Endometrial microvascular endothelial cells (primary cell): ENCODE measurements around the gene EPHA8. TPM values are rescaled to one million over a fixed set of nuclear protein-coding genes. Genes with fewer than 3 reads are reported as not detected.

ENCODE experiments used
- in situ Hi-C: cut with HindIII; loops from 2 replicates; pipeline ENCODE4 v1.10.0; 2017; ENCODE audit warnings: low sequenced_read_pairs, low pct_unique_long_range_greater_than_20kb; ENCODE audit errors: inconsistent ontology term
- total RNA-seq: library from RNA; depleted of rRNA; stranded (reverse); fragments of >200 nt; gene quantifications from one replicate; pipeline ENCODE4 v1.2.3, GENCODE V29; 2015; ENCODE audit errors: inconsistent ontology term

The EPHA8 gene
- total RNA-seq, 1 donor from 2014 or later: not detected

DNA sequence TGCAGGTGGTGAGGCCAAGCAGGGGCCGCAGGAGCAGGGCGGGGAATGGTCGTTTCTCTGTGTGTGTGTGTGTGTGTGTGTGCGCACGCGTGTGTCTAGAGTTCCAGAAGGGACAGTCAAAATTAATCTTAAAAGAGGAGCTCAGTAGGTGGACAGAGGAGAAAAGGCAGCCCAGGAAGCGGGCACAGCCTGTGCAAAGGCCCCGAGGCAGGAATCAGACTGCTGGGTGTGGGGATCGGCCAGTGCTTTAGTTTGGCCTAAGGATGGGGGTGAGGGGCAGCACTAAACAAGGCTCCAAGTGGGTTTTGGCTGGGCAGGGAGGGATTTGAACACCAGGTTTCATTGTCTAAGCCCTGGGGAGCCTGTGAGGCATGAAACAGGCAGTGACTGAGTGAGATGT lies 21.7 kb downstream of the EPHA8 start:
- in situ Hi-C loops: no loop called here

DNA sequence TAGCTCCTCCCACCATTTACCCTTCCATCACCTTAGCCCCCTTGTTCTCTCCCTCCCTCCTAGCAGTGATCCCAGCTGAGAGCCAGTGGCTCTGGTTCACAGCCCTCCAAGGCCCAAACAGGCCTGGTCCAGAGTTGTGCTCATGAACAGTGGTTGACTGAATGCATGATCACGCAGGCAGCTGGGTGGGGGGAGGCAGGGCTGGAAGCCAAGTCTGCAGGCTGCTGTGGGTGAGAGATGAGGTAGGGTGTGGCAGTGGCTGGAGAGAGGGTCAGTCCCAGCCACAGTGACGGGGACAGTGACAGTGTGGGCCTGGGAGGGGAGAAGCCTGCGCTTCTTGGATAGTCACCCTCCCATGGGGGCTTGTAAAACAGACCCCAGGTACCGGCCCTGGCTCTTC lies 22.2 kb downstream of the EPHA8 start:
- in situ Hi-C loops: no loop called here

DNA sequence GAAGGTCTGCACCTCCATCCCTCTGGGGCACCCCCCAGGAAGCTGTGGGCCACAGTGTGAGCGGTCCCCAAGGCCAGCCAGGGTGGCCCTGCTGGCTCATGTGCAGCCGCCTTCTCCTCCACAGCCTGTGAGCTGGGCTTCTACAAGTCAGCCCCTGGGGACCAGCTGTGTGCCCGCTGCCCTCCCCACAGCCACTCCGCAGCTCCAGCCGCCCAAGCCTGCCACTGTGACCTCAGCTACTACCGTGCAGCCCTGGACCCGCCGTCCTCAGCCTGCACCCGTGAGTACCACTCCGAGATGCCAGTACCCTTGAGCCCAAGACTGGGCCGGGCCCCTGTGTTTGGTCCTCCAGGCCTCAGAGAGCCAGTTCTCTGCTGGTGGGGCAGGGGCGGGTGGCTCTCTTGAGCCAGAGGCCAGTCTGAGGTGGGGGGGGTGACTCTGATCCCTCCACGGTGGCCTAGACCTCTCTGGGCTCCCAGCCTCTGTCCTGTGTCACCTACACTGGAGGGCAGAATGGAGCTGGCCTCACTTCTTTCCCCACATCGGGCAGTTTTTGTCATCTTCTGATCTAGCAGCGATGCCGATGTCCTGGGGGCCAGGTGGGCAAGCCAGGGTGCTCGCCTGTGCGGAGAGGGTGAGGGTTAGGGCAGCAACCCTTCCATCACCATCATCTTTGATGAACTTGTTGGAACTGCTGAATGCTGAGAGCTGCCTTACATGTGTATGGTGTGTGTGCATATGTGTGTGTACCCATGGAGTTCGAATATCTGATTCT lies 23.3 kb downstream of the EPHA8 start:
- in situ Hi-C loops: no loop called here

DNA sequence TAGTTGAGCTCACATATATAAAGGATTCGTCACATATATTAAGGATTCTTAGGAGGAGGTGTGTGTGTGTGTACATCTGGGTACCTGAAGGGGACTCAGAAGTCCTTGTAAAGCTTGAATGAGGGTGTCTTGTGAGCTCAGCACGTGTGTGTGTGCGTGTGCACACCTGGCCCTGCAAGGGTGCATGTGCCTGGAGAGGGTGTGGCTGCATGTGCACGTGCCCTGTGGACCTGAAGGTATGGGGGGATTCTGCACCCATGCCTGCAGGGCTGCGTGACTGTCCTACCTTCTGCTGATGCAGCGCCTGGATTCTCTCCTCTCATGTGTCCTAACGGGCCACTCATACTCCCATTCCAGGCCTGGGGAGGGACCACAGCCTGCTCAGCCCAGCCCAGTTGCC lies 24.0 kb downstream of the EPHA8 start:
- in situ Hi-C loops: no loop called here

DNA sequence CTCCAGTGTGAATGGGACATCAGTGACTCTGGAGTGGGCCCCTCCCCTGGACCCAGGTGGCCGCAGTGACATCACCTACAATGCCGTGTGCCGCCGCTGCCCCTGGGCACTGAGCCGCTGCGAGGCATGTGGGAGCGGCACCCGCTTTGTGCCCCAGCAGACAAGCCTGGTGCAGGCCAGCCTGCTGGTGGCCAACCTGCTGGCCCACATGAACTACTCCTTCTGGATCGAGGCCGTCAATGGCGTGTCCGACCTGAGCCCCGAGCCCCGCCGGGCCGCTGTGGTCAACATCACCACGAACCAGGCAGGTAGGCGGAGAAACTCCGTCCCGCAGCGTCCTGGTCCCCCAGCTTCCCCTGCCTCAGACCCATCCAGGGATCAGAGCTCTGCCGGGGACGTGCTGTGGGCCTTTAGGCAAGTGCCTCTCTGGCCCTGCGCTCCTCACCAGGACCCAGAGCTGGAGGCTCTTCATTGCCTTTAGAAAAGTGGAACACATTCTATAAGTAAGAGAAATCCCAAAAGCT lies 25.7 kb downstream of the EPHA8 start:
- in situ Hi-C loops: no loop called here

DNA sequence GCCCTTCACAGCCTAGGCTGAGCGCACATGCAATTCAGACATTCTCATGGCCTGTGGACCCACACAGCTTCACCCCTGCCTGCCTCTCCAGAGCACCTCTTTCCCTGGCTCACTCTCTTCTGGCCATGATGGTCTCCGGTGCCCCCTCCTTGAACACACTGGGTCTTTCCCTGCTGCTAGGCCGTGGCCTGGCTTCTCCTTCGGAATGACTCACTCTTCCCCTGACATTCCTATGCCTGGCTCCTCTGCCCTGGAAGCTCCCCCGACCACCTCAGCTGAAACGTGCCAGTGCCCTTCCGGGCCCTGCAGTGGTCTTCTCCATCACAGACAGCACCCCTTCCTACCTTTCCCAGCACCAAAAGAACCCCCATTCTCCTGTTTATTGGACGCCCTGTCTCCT lies 28.3 kb downstream of the EPHA8 start:
- in situ Hi-C loops: no loop called here

DNA sequence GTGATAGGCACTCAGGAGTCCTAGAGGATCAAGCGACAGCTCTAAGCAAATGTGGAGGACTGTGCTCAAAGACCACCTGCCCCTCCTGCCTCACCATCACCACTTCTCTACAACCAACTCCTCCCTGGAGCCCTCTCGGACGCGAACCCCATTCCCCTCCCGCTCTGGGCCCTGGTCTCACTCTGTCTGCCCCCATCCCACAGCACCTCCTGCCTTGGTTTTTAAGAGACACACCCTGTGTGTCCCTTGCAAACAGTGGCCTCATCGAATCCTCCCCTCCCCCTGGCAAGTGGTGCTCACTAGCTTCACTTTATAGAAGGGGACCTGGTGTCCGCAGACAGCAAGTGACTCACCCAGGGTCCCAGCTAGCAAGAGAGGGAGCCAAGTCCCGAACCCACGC lies 28.8 kb downstream of the EPHA8 start:
- in situ Hi-C loops: no loop called here

DNA sequence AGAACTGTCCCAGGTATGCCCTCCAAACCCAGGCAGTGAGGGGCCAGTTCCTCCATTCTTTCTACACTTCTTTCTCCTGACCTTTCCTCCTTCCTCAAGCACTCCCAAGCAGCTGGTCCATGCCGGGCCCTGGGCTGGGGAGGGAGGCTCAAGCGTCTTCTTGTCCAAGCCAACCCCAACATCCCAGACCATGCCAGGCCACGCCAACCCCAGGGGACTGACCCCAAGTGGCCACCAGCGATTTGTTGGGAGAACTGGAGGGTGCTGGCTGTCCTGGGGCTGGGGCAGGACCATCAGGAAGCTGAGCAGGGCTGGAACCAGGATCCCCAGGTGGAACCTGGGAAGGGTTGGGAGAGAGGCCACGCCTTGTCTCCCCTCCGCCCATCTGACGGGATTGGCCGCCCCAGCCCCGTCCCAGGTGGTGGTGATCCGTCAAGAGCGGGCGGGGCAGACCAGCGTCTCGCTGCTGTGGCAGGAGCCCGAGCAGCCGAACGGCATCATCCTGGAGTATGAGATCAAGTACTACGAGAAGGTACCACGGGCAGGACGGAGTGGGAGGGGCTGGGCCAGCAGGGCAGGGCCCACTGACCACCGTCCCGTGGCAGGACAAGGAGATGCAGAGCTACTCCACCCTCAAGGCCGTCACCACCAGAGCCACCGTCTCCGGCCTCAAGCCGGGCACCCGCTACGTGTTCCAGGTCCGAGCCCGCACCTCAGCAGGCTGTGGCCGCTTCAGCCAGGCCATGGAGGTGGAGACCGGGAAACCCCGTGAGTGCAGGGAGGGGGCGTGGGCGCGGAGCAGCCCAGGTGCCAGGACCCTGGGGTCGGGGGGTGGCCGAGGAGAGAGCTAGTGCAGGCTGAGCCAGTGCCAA lies 29.9 kb downstream of the EPHA8 start:
- in situ Hi-C loops: no loop called here

DNA sequence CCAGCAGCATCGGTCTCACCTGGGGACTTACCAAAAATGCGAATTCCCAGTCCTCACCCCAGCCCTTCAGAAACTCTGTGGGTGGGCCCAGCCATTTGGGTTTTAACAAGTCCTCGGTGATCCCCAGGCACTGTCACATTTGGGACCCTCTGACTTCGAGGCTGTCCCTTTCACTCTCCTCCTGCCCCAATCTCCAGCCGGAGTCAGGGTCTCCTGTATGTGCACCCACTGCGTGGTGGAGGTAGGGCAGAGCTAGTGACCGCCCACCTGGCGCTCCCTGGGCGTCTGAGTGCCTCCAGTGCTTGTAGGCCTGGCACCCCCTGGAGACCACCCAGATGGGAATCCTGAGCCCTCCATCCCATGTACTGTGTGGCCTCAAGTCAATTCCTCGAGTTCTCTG lies 31.1 kb downstream of the EPHA8 start:
- in situ Hi-C loops: no loop called here

DNA sequence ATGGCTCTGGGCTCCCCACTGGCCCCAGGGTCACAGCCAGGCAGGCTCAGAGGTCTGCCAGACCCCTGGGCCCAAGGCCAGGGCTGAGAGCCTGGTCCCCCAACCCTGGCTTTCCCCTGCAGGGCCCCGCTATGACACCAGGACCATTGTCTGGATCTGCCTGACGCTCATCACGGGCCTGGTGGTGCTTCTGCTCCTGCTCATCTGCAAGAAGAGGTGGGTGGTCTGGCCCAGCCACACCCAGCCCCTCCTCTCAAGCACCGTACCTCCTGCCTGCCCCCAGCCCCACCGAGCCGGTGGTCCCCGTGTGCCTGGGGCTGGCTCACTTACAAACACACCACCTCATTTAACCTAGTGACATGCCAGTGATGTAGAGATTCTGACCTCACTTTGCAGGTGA lies 31.8 kb downstream of the EPHA8 start:
- in situ Hi-C loops: no loop called here

DNA sequence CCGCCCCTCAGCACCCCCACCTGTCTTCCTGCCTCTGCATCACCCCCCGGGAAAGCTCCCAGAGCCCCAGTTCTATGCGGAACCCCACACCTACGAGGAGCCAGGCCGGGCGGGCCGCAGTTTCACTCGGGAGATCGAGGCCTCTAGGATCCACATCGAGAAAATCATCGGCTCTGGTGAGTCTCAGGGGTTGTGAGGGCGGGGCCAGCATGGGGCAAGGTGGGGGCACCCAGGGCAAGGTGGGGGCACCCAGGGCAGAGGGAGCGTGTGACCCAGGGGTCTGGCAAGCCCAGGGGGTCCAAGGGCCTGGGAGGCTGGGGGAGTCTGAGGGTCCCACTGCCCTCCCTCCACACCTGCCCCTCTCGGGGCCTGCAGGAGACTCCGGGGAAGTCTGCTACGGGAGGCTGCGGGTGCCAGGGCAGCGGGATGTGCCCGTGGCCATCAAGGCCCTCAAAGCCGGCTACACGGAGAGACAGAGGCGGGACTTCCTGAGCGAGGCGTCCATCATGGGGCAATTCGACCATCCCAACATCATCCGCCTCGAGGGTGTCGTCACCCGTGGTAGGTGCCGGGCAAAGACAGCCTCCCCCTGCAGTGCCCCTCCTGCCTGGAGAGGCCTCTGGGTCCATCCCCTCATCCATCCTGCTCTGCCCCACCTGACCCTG lies 34.1 kb downstream of the EPHA8 start:
- in situ Hi-C loops: no loop called here

DNA sequence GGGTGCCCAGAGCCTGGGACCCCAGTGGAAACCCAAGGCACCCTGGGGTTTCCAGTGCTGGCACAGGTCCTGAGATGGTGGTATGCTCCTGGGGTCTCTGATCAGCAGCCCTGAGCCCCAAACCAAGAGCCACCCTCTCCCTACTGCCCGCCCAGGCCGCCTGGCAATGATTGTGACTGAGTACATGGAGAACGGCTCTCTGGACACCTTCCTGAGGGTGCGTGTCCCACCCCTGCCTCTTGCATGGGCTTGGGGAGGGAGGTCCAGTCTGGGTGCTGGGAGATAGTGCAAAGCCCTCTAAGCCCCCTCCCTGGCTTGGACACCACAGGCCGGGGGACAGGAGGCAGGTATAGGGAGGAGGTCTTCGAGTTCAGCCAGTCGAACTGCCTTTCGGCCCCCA lies 34.7 kb downstream of the EPHA8 start:
- in situ Hi-C loops: no loop called here

DNA sequence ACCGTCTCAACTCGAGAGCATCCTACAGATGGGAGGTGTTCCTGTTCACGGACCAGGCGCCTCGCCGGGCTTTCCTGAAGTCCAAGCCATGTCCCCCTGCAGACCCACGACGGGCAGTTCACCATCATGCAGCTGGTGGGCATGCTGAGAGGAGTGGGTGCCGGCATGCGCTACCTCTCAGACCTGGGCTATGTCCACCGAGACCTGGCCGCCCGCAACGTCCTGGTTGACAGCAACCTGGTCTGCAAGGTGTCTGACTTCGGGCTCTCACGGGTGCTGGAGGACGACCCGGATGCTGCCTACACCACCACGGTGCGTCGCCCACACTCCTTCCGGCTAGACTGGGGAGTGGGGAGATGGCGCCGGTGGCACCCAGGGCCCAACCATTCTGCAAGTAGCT lies 35.4 kb downstream of the EPHA8 start:
- in situ Hi-C loops: no loop called here

DNA sequence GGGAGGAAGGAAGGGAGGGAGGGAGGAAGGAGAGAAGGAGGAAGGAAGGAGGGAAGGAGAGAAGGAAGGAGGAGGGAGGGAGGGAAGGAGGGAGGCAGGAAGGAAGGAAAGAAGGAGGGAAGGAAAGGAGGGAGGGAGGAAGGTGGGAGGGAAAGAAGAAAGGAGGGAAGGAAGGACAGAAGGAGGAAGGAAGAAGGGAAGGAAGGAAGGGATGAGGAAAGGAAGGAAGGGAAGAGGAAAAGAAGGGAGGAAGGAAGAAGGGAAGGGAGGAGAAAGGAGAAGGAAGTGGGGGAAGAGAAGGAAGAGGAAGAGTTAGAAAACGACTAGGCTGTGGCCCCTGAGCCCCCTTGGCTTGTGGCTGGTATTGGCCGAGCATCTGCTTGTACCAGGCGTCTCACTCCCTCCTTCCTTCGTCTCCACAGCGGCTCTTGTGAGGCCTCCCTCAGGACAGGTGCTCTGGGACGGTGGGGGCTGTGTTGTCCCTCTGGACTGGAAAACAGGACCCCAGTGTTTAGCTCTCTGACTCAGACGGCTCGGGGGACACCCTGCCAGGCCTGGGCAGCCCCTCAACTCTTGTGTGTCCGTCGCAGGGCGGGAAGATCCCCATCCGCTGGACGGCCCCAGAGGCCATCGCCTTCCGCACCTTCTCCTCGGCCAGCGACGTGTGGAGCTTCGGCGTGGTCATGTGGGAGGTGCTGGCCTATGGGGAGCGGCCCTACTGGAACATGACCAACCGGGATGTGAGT lies 37.0 kb downstream of the EPHA8 start:
- in situ Hi-C loops: no loop called here

DNA sequence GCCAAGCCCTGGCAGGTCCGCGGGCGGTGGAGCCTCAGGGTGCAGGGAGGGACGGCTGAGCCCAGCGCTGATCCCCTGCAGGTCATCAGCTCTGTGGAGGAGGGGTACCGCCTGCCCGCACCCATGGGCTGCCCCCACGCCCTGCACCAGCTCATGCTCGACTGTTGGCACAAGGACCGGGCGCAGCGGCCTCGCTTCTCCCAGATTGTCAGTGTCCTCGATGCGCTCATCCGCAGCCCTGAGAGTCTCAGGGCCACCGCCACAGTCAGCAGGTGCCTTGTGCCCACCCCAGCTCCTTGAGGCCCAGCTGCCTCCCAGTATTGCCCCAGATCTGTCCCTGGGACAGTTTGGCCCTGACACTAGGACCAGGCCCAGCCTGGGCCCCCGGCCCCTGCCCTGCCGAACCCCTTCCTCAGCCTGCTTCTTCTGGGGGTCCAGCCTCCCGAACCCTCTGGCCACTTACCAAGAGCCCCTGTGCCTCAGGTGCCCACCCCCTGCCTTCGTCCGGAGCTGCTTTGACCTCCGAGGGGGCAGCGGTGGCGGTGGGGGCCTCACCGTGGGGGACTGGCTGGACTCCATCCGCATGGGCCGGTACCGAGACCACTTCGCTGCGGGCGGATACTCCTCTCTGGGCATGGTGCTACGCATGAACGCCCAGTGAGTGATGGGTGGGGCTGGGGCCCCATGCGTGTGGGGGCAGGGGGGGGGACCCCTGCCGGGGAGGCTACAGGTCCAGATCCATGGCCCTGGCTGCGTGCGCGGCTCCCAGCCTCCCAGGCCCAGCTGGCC lies 37.7 kb downstream of the EPHA8 start:
- in situ Hi-C loops: no loop called here

DNA sequence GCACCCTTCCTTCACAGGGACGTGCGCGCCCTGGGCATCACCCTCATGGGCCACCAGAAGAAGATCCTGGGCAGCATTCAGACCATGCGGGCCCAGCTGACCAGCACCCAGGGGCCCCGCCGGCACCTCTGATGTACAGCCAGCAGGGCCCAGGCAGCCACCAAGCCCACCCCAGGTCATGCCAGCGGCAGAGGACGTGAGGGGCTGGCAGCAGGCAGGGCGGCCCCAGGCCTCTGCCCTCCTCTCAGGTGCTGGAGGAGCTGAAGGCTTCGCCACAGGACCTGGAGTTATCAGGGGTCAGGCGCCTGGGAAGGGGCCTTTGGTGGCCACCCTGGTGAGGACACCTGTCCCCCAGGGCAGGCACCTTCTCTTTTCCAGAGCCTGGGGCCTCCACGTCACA lies 38.3 kb downstream of the EPHA8 start:
- in situ Hi-C loops: no loop called here

DNA sequence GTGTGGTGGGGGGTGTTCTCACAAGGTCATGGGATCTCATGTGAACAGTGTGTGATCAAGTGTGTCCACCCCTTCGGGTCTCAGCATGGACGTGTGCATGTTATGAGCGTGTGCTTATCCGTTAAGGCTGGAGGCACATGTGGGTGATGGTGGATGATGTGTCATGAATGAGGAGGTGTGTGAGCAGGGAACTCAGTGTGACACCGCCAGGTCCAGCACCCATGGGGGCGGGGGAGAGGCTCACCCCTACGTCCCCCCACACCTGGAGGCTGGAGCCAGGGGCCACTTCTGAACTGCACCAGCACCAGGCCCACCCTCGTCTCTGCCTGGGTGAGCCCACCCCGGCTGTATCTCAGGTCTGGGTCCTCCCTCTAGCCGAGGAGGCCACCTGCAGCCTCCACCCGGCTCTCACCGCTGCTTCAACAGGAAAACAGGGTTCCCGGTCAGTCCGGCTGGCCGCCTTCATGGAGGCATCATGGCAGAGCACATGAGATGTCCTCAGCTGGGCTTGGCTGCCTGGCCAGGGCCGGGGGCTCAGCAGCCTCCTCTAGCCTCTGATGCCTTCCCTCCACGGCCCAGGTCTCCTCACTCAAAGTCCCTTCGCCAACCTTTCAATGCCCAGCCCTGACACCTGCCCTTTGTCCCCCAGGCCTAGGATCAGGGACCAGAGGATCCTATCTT lies 38.9 kb downstream of the EPHA8 start:
- in situ Hi-C loops: no loop called here

DNA sequence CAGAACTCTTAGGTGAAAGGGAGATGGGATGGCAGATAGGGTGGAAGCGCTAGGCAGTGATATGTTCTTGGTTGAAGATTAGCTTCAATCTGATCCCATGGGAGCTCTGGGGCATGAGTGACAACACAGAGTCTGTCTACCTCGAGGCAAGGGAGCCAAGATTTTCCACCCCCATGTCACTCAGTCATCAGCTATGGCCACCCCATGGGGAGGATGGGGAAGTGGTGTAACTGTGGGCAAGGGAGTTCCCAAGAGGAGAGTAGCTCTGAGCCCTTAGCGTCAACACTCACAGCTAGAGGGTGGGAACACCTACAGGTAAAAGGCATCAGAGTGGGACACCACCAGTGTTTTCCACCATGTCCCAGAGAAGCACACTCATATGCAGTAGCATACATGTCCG lies 42.9 kb downstream of the EPHA8 start:
- in situ Hi-C loops: no loop called here
